WTC11 (cell line): ENCODE results near the gene WDR1. TPM values are rescaled to one million over a fixed set of nuclear protein-coding genes. Genes with fewer than 3 reads are reported as not detected.

Source experiments
- ATAC-seq: fragments of 200-7000 bp; cut with Tn5 transposase; 2 replicates; pipeline ENCODE4 v1.10.0; 2021; ENCODE audit warnings: mild to moderate bottlenecking, moderate library complexity
- CTCF ChIA-PET: fragments of 300-600 bp; sonication (Branson Sonifier 250); formaldehyde crosslinking; loops from one replicate; lab custom pipeline; 2021; ENCODE audit warnings: antibody characterized with exemption; lab: Charles Lee
- POLR2A ChIA-PET: fragments of 350-600 bp; sonication (Branson Sonifier 250); formaldehyde crosslinking; loops from one replicate; lab custom pipeline; 2021; ENCODE audit warnings: antibody characterized with exemption; lab: Charles Lee
- DNase-seq: peaks from one replicate; pipeline ENCODE4 v3.0.0; 2021; ENCODE audit warnings: low spot score
- H3K27ac Mint-ChIP-seq: 2 replicates; pipeline ENCODE4 v1.8.0; 2021; ENCODE audit warnings: mixed read lengths
- H3K27me3 Mint-ChIP-seq: 2 replicates; pipeline ENCODE4 v1.8.0; 2021; ENCODE audit warnings: low read depth, mild to moderate bottlenecking, moderate library complexity, mixed read lengths
- H3K36me3 Mint-ChIP-seq: 2 replicates; pipeline ENCODE4 v1.8.0; 2021; ENCODE audit warnings: mixed read lengths
- H3K4me1 Mint-ChIP-seq: 2 replicates; pipeline ENCODE4 v1.8.0; 2022; ENCODE audit warnings: mixed read lengths
- H3K4me3 Mint-ChIP-seq: 2 replicates; pipeline ENCODE4 v1.8.0; 2021; ENCODE audit warnings: mild to moderate bottlenecking, moderate library complexity, mixed read lengths
- H3K9me3 Mint-ChIP-seq: 2 replicates; pipeline ENCODE4 v1.8.0; 2021; ENCODE audit warnings: mixed read lengths
- CBFB ChIP-seq: sonication (generic); formaldehyde crosslinking; IDR thresholded peaks from 2 replicates; pipeline ENCODE4 v1.8.1; 2022; ENCODE audit warnings: mild to moderate bottlenecking, low read depth, missing genetic modification reagents
- HMGA2 ChIP-seq: fragments of 250-450 bp; sonication (Bioruptor Pico); IDR thresholded peaks from 2 replicates; pipeline ENCODE4 v1.4.0; 2021; ENCODE audit warnings: mild to moderate bottlenecking, moderate library complexity
- JAZF1 ChIP-seq: fragments of 250-450 bp; sonication (Bioruptor Pico); IDR thresholded peaks from 2 replicates; pipeline ENCODE4 v1.9.0; 2021; ENCODE audit warnings: moderate library complexity, mild to moderate bottlenecking, inconsistent platforms
- MYBL2 ChIP-seq: sonication (generic); formaldehyde crosslinking; IDR thresholded peaks from 2 replicates; pipeline ENCODE4 v1.8.1; 2023; ENCODE audit warnings: mild to moderate bottlenecking, moderate library complexity, missing genetic modification reagents
- PRRX2 ChIP-seq: fragments of 250-450 bp; sonication (Bioruptor Pico); IDR thresholded peaks from 2 replicates; pipeline ENCODE4 v1.8.0; 2021; ENCODE audit warnings: mild to moderate bottlenecking
- SMAD4 ChIP-seq: sonication (generic); formaldehyde crosslinking; IDR thresholded peaks from 2 replicates; pipeline ENCODE4 v1.8.0; 2022; ENCODE audit warnings: mild to moderate bottlenecking, missing genetic modification reagents
- SOX15 ChIP-seq: fragments of 250-450 bp; sonication (Bioruptor Pico); IDR thresholded peaks from 2 replicates; pipeline ENCODE4 v1.9.0; 2021; ENCODE audit warnings: mild to moderate bottlenecking
- ZBTB21 ChIP-seq: sonication (generic); formaldehyde crosslinking; IDR thresholded peaks from 2 replicates; pipeline ENCODE4 v1.8.1; 2023; ENCODE audit warnings: mild to moderate bottlenecking, missing genetic modification reagents, borderline replicate concordance
- microRNA-seq: library from miRNA; unstranded; fragments of <30 nt; microRNA quantifications from one replicate; pipeline ENCODE4 v1.2.0, GENCODE V29; 2022; ENCODE audit warnings: borderline number of aligned reads
- total RNA-seq: library from RNA; stranded (reverse); gene quantifications from 3 replicates; pipeline ENCODE4 v1.2.3, GENCODE V29; 2021
- TF ChIP-seq, protein P1 (sequence below): sonication (generic); formaldehyde crosslinking; IDR thresholded peaks from 2 replicates; pipeline ENCODE4 v1.8.1; 2023; ENCODE audit warnings: mild to moderate bottlenecking, missing genetic modification reagents, moderate library complexity
- TF ChIP-seq, protein P2 (sequence below): sonication (generic); formaldehyde crosslinking; IDR thresholded peaks from 2 replicates; pipeline ENCODE4 v1.8.1; 2022; ENCODE audit warnings: low read depth, mild to moderate bottlenecking, moderate library complexity, missing genetic modification reagents, borderline replicate concordance
- TF ChIP-seq, protein P3 (sequence below): sonication (generic); formaldehyde crosslinking; IDR thresholded peaks from 2 replicates; pipeline ENCODE4 v1.8.1; 2022; ENCODE audit warnings: mild to moderate bottlenecking, missing genetic modification reagents, moderate library complexity, borderline replicate concordance
- TF ChIP-seq, protein P4 (sequence below): sonication (generic); formaldehyde crosslinking; conservative IDR thresholded peaks from 2 replicates; pipeline ENCODE4 v1.8.1; 2022; ENCODE audit warnings: mild to moderate bottlenecking, missing genetic modification reagents
- TF ChIP-seq, protein P5 (sequence below): sonication (generic); formaldehyde crosslinking; IDR thresholded peaks from 2 replicates; pipeline ENCODE4 v1.8.1; 2023; ENCODE audit warnings: mild to moderate bottlenecking, moderate library complexity, missing genetic modification reagents
- TF ChIP-seq, protein P6 (sequence below): sonication (generic); formaldehyde crosslinking; IDR thresholded peaks from 2 replicates; pipeline ENCODE4 v1.8.1; 2023; ENCODE audit warnings: mild to moderate bottlenecking, missing genetic modification reagents

Gene WDR1
- total RNA-seq, 1 experiment from 2014 or later = 288 TPM

DNA sequence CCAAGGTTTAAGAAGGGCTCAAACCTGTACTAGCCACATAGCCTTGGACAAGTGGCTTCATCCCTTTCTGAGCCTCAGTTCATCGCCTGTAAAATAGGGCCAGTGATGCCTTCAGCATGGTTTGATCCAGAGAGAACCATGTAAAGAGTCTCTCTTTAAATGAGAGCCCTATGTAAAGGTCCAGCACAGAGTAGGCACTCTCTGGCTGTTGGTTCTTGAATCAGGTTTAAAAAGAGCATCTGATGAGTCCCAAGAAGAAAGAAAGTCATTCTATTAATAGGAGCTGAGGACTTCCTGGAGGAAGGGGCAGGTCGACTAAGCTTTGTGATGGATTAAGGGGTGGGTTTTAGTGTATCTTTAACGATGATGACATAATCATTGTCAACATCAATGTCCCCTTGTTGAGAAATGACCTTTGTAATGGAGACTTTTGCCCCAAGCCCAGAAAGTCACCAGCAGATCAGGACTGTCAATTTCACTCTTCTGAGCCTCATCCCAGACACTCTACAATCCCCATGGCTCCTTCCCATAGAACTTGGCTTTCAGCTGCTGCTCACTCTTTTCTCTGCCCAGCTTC, 91.3 kb downstream of the WDR1 start:
- Mint-ChIP-seq H3K4me3 (no peak overlapping the region), H3K27me3 (peaks cover 2% of the 10 kb centered on the region), H3K4me1 (0 out of 2 replicates have a peak, but pooled peaks cover 4% of the 10 kb centered on the region), H3K27ac (no peak overlapping the region), H3K9me3 (no peaks in the 10 kb centered on the region), H3K36me3 (no peaks in the 10 kb centered on the region)
- POLR2A ChIA-PET = no interaction called here
- DNase-seq (no peak), ATAC-seq (no peak)
- CTCF ChIA-PET = interaction anchor here (2.8 kb wide), 1 partner anchor 10 kb away, joined by 11 read pairs; no protein-coding TSS in a partner anchor
- TF ChIP-seq, protein P1, sequence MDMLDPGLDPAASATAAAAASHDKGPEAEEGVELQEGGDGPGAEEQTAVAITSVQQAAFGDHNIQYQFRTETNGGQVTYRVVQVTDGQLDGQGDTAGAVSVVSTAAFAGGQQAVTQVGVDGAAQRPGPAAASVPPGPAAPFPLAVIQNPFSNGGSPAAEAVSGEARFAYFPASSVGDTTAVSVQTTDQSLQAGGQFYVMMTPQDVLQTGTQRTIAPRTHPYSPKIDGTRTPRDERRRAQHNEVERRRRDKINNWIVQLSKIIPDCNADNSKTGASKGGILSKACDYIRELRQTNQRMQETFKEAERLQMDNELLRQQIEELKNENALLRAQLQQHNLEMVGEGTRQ (CRISPR knock-in tag) = no peak
- no peak for TF ChIP-seq PRRX2 (CRISPR knock-in tag)
- TF ChIP-seq CBFB (CRISPR knock-in tag) = no peak
- TF ChIP-seq, protein P2, sequence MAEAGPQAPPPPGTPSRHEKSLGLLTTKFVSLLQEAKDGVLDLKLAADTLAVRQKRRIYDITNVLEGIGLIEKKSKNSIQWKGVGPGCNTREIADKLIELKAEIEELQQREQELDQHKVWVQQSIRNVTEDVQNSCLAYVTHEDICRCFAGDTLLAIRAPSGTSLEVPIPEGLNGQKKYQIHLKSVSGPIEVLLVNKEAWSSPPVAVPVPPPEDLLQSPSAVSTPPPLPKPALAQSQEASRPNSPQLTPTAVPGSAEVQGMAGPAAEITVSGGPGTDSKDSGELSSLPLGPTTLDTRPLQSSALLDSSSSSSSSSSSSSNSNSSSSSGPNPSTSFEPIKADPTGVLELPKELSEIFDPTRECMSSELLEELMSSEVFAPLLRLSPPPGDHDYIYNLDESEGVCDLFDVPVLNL (CRISPR knock-in tag) = no peak
- TF ChIP-seq, protein P3, sequence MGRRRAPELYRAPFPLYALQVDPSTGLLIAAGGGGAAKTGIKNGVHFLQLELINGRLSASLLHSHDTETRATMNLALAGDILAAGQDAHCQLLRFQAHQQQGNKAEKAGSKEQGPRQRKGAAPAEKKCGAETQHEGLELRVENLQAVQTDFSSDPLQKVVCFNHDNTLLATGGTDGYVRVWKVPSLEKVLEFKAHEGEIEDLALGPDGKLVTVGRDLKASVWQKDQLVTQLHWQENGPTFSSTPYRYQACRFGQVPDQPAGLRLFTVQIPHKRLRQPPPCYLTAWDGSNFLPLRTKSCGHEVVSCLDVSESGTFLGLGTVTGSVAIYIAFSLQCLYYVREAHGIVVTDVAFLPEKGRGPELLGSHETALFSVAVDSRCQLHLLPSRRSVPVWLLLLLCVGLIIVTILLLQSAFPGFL = no peak
- no peak for TF ChIP-seq SOX15 (CRISPR knock-in tag)
- TF ChIP-seq JAZF1 = no peak
- TF ChIP-seq, protein P4, sequence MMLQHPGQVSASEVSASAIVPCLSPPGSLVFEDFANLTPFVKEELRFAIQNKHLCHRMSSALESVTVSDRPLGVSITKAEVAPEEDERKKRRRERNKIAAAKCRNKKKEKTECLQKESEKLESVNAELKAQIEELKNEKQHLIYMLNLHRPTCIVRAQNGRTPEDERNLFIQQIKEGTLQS (CRISPR knock-in tag) = no peak
- no peak for TF ChIP-seq ZBTB21 (CRISPR knock-in tag)
- TF ChIP-seq, protein P5, sequence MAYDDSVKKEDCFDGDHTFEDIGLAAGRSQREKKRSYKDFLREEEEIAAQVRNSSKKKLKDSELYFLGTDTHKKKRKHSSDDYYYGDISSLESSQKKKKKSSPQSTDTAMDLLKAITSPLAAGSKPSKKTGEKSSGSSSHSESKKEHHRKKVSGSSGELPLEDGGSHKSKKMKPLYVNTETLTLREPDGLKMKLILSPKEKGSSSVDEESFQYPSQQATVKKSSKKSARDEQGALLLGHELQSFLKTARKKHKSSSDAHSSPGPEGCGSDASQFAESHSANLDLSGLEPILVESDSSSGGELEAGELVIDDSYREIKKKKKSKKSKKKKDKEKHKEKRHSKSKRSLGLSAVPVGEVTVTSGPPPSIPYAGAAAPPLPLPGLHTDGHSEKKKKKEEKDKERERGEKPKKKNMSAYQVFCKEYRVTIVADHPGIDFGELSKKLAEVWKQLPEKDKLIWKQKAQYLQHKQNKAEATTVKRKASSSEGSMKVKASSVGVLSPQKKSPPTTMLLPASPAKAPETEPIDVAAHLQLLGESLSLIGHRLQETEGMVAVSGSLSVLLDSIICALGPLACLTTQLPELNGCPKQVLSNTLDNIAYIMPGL (CRISPR knock-in tag) = no peak
- TF ChIP-seq HMGA2 (CRISPR knock-in tag) = no peak
- TF ChIP-seq, protein P6, sequence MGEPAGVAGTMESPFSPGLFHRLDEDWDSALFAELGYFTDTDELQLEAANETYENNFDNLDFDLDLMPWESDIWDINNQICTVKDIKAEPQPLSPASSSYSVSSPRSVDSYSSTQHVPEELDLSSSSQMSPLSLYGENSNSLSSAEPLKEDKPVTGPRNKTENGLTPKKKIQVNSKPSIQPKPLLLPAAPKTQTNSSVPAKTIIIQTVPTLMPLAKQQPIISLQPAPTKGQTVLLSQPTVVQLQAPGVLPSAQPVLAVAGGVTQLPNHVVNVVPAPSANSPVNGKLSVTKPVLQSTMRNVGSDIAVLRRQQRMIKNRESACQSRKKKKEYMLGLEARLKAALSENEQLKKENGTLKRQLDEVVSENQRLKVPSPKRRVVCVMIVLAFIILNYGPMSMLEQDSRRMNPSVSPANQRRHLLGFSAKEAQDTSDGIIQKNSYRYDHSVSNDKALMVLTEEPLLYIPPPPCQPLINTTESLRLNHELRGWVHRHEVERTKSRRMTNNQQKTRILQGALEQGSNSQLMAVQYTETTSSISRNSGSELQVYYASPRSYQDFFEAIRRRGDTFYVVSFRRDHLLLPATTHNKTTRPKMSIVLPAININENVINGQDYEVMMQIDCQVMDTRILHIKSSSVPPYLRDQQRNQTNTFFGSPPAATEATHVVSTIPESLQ (CRISPR knock-in tag) = no peak
- no peak for TF ChIP-seq MYBL2 (CRISPR knock-in tag)
- TF ChIP-seq SMAD4 (CRISPR knock-in tag) = no peak
- TF ChIP-seq, all 79 proteins: peak for 0

Small RNA genes lying within 50 kb of the gene (microRNA-seq; reads per million reads assigned to microRNA genes)
- not detected for gene MIR3138

Other genes with a start within 250 kb of the WDR1 start
- 0.64 TPM in 1 of 3 replicates, not detected in the others for gene SLC2A9, start 95.3 kb downstream of the WDR1 start, total RNA-seq